Peyer's patch (tissue), 4 donors: ENCODE measurements around the gene ACAD11.
"Not testable (repeated sequence)": the region's sequence is repeated elsewhere in the genome, so short reads cannot be mapped to it uniquely, and the experiment has no call there.

Source experiments
- POLR2A ChIP-seq, 2 donors: fragments of 450-650 bp; IDR thresholded peaks; one replicate each; pipeline ENCODE4 v1.5.1; 2017; ENCODE audit warnings: antibody characterized with exemption in 2 of 2, mild to moderate bottlenecking in 2 of 2, moderate library complexity in 2 of 2
- TF ChIP-seq, protein P1 (sequence below), 6 experiments: fragments of 450-650 bp in 4 of 6; fragments of 200-600 bp in 2 of 6; sonication (generic) in 1 of 6; IDR thresholded peaks; one replicate each; pipeline ENCODE4 v1.5.1; 2017 to 2019; ENCODE audit warnings: antibody characterized with exemption in 6 of 6, mild to moderate bottlenecking in 3 of 6, moderate library complexity in 1 of 6

DNA sequence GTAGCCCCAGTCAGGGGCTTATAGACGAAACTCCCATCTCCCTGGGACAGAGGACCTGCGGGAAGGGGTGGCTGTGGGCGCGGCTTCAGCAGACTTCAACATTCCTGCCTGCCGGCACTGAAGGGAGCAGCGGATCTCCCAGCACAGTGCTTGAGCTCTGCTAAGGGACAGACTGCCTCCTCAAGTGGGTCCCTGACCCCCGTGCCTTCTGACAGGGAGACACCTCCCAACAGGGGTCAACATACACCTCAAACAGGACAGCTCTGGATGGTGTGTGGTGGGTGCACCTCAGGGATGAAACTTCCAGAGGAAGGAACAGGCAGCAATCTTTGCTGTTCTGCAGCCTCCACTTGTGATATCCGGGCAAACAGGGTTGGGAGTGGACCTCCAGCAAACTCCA lies 53.0 kb downstream of the ACAD11 start:
- TF ChIP-seq, protein P1, sequence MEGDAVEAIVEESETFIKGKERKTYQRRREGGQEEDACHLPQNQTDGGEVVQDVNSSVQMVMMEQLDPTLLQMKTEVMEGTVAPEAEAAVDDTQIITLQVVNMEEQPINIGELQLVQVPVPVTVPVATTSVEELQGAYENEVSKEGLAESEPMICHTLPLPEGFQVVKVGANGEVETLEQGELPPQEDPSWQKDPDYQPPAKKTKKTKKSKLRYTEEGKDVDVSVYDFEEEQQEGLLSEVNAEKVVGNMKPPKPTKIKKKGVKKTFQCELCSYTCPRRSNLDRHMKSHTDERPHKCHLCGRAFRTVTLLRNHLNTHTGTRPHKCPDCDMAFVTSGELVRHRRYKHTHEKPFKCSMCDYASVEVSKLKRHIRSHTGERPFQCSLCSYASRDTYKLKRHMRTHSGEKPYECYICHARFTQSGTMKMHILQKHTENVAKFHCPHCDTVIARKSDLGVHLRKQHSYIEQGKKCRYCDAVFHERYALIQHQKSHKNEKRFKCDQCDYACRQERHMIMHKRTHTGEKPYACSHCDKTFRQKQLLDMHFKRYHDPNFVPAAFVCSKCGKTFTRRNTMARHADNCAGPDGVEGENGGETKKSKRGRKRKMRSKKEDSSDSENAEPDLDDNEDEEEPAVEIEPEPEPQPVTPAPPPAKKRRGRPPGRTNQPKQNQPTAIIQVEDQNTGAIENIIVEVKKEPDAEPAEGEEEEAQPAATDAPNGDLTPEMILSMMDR (IDR thresholded peaks at IDR 0.05): not testable (repeated sequence)
- not testable (repeated sequence) for TF ChIP-seq POLR2A (IDR thresholded peaks at IDR 0.05)
